Fibroblast of lung (primary cell): ENCODE measurements around the gene ULK3.

Source experiments
- CTCF ChIP-seq, 2 donors: IDR thresholded peaks in 1 of 2; conservative IDR thresholded peaks in 1 of 2; 1 replicate in 1 of 2; 2 replicates in 1 of 2; pipeline ENCODE4 v1.5.1; 2011 to 2012; ENCODE audit warnings: low read length in 2 of 2, control low read depth in 1 of 2, inconsistent platforms in 1 of 2, low read depth in 1 of 2, mild to moderate bottlenecking in 1 of 2
- EZH2 ChIP-seq: IDR thresholded peaks from 2 replicates; pipeline ENCODE4 v1.5.1; 2012; ENCODE audit warnings: low read length, control low read depth, mild to moderate bottlenecking; ENCODE audit errors: missing control alignments

GRCh38 chr15:74857671-74858368 is 14.9 kb upstream of the ULK3 start:
- TF ChIP-seq CTCF (conservative IDR thresholded peaks at IDR 0.05 in 1 of 2, IDR thresholded peaks at IDR 0.05 in 1 of 2; ENCODE audit: low read depth in 1 of 2, low read length in 2 of 2): no peak
- no peak for TF ChIP-seq EZH2
